ENCODE data around the gene SYCP3. TPM values are rescaled to one million over a fixed set of nuclear protein-coding genes. Genes with fewer than 3 reads are reported as not detected.
A peak's percentile ranks its signal among the peaks of the same experiment; 100 is the strongest.

The SYCP3 gene
- total and polyA plus RNA-seq, 2 of the 13 experiments (the other 11 are each of a cell fraction or from before 2014, with no cell fraction given), result not detected

- CTCF ChIA-PET (ENCODE audit: low intra/inter-chr PET ratio, low total read pairs), result no interaction called here
- in situ Hi-C loops (cut with HindIII; ENCODE audit: extremely low pct_ligation_motif_present, low pct_unique_long_range_greater_than_20kb), result loop anchor here (5.0 to 25.0 kb wide), 2 partner anchors 67 to 358 kb away; partner anchors contain the start of gene ARL1
Measured at GRCh38 chr12:101769865-101770264, 30.6 kb upstream of the SYCP3 start.

GRCh38 chr12:101768781-101769180, 29.5 kb upstream of the SYCP3 start:
- POLR2A ChIA-PET, result no interaction called here
- CTCF ChIA-PET (ENCODE audit: low intra/inter-chr PET ratio, low total read pairs), result no interaction called here
- no TSS peak for BruUV-seq (replicated peaks)
- TF ChIP-seq TRIM24 (CRISPR knock-in tag; IDR thresholded peaks at IDR 0.05), result no peak
- no peak for TF ChIP-seq DMAP1 (CRISPR knock-in tag; IDR thresholded peaks at IDR 0.05)
- TF ChIP-seq STAG1 (CRISPR knock-in tag; IDR thresholded peaks at IDR 0.05), result no peak
- TF ChIP-seq IKZF4 (CRISPR knock-in tag; IDR thresholded peaks at IDR 0.05; ENCODE audit: borderline replicate concordance, low read depth, not compliant biosample characterization), result no peak
- no peak for TF ChIP-seq HOXA3 (CRISPR knock-in tag; IDR thresholded peaks at IDR 0.05)
- TF ChIP-seq ZNF768 (CRISPR knock-in tag; IDR thresholded peaks at IDR 0.05), result no peak
- peak; percentile 36; the same call in 1 of the 2 replicates for TF ChIP-seq PITX1 (CRISPR knock-in tag; IDR thresholded peaks at IDR 0.05)
- TF ChIP-seq LRRFIP1 (CRISPR knock-in tag; conservative IDR thresholded peaks at IDR 0.05), result no peak
- TF ChIP-seq ZNF678 (CRISPR knock-in tag; IDR thresholded peaks at IDR 0.05), result no peak
- TF ChIP-seq ZNF589 (CRISPR knock-in tag; conservative IDR thresholded peaks at IDR 0.05), result no peak
- TF ChIP-seq HMG20B (CRISPR knock-in tag; conservative IDR thresholded peaks at IDR 0.05), result no peak
- TF ChIP-seq HNF4A (CRISPR knock-in tag; IDR thresholded peaks at IDR 0.05), result peak; percentile 51
- no peak for TF ChIP-seq ZNF891 (CRISPR knock-in tag; IDR thresholded peaks at IDR 0.05)
- TF ChIP-seq TOPORS (CRISPR knock-in tag; IDR thresholded peaks at IDR 0.05), result no peak
- no peak for TF ChIP-seq ZNF878 (CRISPR knock-in tag; IDR thresholded peaks at IDR 0.05)
- TF ChIP-seq POLR2A (IDR thresholded peaks at IDR 0.05; ENCODE audit: insufficient read depth in 1 of 2, low read depth in 2 of 2, low read length in 2 of 2), result no peak
- TF ChIP-seq ZNF207 (IDR thresholded peaks at IDR 0.05; ENCODE audit: borderline replicate concordance), result no peak
- peak; percentile 43; the same call in 1 of the 2 replicates for TF ChIP-seq SOX5 (CRISPR knock-in tag; IDR thresholded peaks at IDR 0.05; ENCODE audit: borderline replicate concordance)
- TF ChIP-seq ZNF792 (CRISPR knock-in tag; IDR thresholded peaks at IDR 0.05), result no peak

More at GRCh38 chr12:101769865-101770264, 30.6 kb upstream of the SYCP3 start:
- intact Hi-C loops (cut with micrococcal nuclease; ENCODE audit: unreplicated experiment), result no loop called here
- no TSS peak for BruUV-seq (replicated peaks)
- Histone ChIP-seq H3K4me2 (ENCODE audit: low read depth, low read length) (no peak overlapping the region), H3K4me3 (replicated peaks in 1 of 3; ENCODE audit: insufficient read depth in 1 of 3, low read depth in 2 of 3, low read length in 3 of 3) (no peak overlapping the region), H3K27me3 (ENCODE audit: control insufficient read depth in 1 of 2, insufficient read depth in 2 of 2, low read length in 2 of 2) (no peaks in the 10 kb centered on the region), H4K20me1 (ENCODE audit: insufficient read depth, low read length) (no peaks in the 10 kb centered on the region), H2AFZ (ENCODE audit: low read length) (no peak overlapping the region), H3K36me3 (replicated peaks in 1 of 2; ENCODE audit: control insufficient read depth in 1 of 2, insufficient read depth in 2 of 2, low read length in 2 of 2) (no peaks in the 10 kb centered on the region; a peak in 1 of 5 replicates), H3K27ac (ENCODE audit: extremely low read length, insufficient read depth, low read length) (no peak overlapping the region), H3K79me2 (ENCODE audit: insufficient read depth, low read length) (no peaks in the 10 kb centered on the region), H3K9me3 (ENCODE audit: low read length) (no peaks in the 10 kb centered on the region), H3K9ac (ENCODE audit: insufficient read depth, low read depth, low read length) (no peak overlapping the region), H3K4me1 (ENCODE audit: insufficient read depth, low read length) (peaks cover 21% of the 10 kb centered on the region)
- FAIRE-seq (no peak), DNase-seq (ENCODE audit: low spot score) (no peak), ATAC-seq (no peak)
- peak; percentile 95 for TF ChIP-seq ATF7 (IDR thresholded peaks at IDR 0.05)
- TF ChIP-seq ATF7 (CRISPR knock-in tag; IDR thresholded peaks at IDR 0.05), result no peak
- peak; percentile 37 for TF ChIP-seq CREB1 (IDR thresholded peaks at IDR 0.05)
- TF ChIP-seq CREB1 (CRISPR knock-in tag; IDR thresholded peaks at IDR 0.05), result no peak
- no peak for TF ChIP-seq ZNF367 (CRISPR knock-in tag; IDR thresholded peaks at IDR 0.05; ENCODE audit: borderline replicate concordance)
- POLR2A ChIA-PET, result no interaction called here
- 90% methylated on average over 5 of the region's 5 CpGs for WGBS (ENCODE audit: low lambda C conversion rate)

More at GRCh38 chr12:101768781-101769180, 29.5 kb upstream of the SYCP3 start:
- no peaks in the 10 kb centered on the region for H3K9me3 ChIP-seq (ENCODE audit: low read length)
- 59% methylated on average over 2 of the region's 2 CpGs for WGBS (ENCODE audit: low lambda C conversion rate)
- intact Hi-C loops (cut with micrococcal nuclease; ENCODE audit: unreplicated experiment), result no loop called here
- H3K9ac ChIP-seq (ENCODE audit: insufficient read depth, low read depth, low read length), result no peak overlapping the region; the same call in 1 of the 2 replicates
- ATAC-seq (peak; percentile 88), DNase-seq (ENCODE audit: low spot score) (peak; percentile 45), FAIRE-seq (peak; percentile 60)
- no peaks in the 10 kb centered on the region; a peak in 1 of 5 replicates for H3K36me3 ChIP-seq (replicated peaks in 1 of 2; ENCODE audit: control insufficient read depth in 1 of 2, insufficient read depth in 2 of 2, low read length in 2 of 2)
- H3K4me2 ChIP-seq (ENCODE audit: low read depth, low read length), result peak overlapping the region; percentile 1; the same call in 1 of the 2 replicates
- peak overlapping the region; percentile 27 for H3K27ac ChIP-seq (ENCODE audit: extremely low read length, insufficient read depth, low read length)
- H3K4me3 ChIP-seq (replicated peaks in 1 of 3; ENCODE audit: insufficient read depth in 1 of 3, low read depth in 2 of 3, low read length in 3 of 3), result no peak overlapping the region
- H3K27me3 ChIP-seq (ENCODE audit: control insufficient read depth in 1 of 2, insufficient read depth in 2 of 2, low read length in 2 of 2), result no peaks in the 10 kb centered on the region
- peaks cover 21% of the 10 kb centered on the region for H3K4me1 ChIP-seq (ENCODE audit: insufficient read depth, low read length)
- H2AFZ ChIP-seq (ENCODE audit: low read length), result no peak overlapping the region
- no peaks in the 10 kb centered on the region for H3K79me2 ChIP-seq (ENCODE audit: insufficient read depth, low read length)
- in situ Hi-C loops (cut with HindIII; ENCODE audit: extremely low pct_ligation_motif_present, low pct_unique_long_range_greater_than_20kb), result loop anchor here (25.0 kb wide), 1 partner anchor 356 kb away; the partner anchor contains the start of gene ARL1
- H4K20me1 ChIP-seq (ENCODE audit: insufficient read depth, low read length), result no peaks in the 10 kb centered on the region
